Medulla oblongata (tissue), 1 donor: ENCODE measurements around the gene IL10RB.
A peak's percentile ranks its signal among the peaks of the same experiment; 100 is the strongest.
"Not testable (repeated sequence)": the region's sequence is repeated elsewhere in the genome, so short reads cannot be mapped to it uniquely, and the experiment has no call there.

ENCODE experiments used
- DNase-seq: peaks from one replicate; pipeline ENCODE4 v3.0.0-alpha.2; 2015; ENCODE audit errors: extremely low spot score

The IL10RB gene

DNA sequence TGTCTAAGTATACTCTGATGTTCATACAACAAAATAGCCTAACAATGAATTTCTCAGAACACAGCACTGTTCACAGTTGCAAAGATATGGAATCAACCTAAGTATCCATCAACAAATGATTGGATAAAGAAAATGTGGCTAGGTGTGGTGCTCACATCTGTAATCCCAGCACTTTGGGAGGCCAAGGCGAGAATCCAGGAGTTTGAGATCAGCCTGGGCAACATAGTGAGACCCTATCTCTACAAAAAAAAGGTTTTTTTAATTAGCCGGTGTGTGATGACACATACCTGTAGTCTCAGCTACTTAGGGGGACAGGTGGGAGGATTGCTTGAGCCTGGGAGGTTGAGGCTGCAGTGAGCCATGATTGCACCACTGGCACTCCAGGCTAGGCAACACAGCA lies 25.8 kb upstream of the IL10RB start:
- no peak for DNase-seq

DNA sequence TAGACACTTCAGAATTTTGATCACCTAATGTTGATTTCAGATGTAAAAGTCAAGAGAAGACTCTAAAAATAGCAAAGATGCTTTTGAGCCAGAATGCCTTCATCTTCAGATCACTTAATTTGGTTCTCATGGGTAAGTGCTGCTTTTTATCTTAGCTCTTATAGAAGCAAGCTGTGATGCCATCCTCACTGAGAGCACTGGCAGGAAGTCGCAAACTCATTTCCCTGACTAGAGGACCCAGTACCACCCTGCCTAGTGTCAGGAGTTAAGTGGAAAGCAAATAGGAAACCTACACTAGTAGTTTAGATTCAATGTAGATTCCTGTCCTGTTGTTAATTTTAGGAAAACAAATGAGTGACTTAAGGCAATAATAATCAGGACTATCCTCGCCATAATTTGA lies 24.3 kb upstream of the IL10RB start:
- DNase-seq = no peak

DNA sequence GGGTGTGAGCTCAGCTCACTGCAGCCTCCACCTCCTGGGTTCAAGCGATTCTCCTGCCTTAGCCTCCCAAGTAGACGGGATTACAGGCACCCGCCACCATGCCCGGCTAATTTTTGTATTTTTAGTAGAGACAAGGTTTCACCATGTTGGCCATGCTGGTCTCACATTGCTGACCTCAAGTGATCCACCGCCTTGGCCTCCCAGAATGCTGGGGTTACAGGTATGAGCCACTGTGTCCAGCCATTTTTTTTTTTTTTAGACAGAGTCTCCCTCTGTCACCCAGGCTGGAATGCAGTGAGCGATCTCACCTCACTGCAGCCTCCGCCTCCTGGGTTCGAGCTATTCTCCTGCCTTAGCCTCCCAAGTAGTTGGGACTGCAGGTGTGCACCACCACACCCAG lies 23.3 kb upstream of the IL10RB start:
- not testable (repeated sequence) for DNase-seq

DNA sequence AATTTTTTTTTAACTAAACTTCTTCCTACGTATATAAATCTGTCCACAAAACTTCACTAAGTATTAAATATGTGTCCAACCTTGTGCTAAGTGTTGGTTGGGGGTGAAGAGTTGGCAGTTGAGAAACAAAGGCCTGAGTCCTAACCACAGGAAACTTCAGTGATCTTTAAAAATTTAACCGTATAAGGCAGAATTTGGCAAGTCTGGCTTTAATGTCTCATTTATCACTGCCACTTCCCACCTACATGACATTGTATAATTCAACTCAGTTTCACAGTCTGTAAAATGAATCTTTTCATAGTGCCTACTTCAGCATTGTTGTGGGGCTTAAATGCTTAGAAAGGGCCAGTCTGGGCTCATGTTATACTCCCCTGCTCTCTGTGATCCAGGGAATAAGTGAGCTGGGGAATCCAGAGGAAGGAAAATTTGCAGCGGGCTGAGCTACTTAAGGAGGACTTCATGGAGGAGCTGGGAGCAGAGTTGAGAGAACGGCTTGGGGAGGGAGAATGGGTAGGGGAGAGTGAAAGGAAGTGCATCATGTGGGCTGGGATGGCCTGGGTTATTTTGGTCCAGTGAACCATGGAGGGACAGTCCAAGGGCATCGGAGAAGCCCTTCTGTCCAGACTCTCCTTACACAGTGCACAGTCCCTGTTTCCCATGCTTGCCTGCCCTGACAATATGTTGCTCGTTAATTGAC lies 21.9 kb upstream of the IL10RB start:
- no peak for DNase-seq

DNA sequence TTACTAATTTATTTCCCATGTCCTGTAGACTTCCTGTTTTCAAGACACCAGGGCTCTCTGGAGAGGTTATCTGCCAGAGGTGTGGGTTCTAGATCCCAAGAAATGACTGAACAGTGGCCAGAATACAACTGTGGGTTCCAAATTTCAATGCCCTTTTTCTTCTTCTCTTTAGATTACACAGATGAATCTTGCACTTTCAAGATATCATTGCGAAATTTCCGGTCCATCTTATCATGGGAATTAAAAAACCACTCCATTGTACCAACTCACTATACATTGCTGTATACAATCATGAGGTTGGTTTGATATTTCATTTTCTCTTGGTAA lies 21.4 kb upstream of the IL10RB start:
- no peak for DNase-seq

DNA sequence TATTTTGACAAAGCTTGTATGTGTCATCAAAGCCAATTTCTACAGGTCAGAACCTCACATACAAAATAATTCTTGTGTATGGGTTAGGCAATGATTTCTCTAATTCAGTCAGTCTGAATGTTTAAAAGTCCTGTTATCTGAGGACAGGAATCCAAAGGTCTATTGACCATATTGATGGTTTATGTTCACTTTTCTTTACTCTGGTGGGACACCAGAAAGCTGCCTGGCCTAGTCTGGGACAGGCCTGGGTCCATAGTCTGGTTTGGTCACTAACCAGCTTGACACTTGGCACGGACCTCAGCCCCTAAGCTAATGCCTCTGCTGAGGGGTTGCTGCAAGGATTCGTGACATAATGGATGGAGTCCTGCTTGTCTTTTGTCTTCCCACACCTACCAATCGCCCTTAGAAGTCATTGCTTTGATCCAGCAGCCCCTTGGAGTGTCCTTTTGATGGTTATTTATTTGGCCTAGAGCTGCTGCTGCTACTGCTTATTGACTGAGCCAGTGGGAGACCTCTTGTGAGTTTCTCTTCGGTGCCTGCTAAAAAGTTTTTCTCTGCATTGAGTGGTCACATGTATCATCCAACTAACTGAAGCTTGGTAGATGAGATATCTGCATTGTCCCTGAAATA lies 20.8 kb upstream of the IL10RB start:
- DNase-seq = no peak

DNA sequence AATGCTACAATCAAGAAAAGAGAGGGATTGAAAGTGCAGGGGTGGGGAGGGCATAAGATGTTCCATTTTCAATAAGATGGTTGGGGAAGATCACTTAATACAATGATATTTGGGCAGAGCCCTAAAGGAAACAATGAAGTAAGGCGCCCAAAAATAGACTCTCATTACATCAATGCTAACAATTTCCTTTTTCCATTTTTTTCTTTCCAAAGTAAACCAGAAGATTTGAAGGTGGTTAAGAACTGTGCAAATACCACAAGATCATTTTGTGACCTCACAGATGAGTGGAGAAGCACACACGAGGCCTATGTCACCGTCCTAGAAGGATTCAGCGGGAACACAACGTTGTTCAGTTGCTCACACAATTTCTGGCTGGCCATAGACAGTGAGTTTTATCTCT lies 19.7 kb upstream of the IL10RB start:
- DNase-seq = no peak

DNA sequence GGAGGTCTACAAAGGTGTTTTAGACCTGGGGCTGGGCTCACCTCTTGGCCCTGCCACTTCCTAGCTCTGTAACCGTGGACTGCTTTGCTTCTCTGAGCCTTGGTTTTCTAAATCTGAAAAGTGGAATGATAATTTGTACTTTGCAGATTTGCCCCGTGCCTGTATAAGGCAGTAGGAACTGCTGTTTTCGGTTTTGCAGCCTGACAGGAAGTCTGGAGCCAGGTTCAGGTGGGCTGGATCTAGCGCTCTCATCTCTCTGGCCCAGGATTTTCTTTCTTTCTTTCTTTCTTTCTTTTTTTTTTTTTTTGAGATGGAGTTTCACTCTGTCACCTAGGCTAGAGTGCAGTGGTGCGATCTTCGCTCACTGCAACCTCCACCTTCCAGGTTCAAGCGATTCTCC lies 19.2 kb upstream of the IL10RB start:
- DNase-seq = no peak

DNA sequence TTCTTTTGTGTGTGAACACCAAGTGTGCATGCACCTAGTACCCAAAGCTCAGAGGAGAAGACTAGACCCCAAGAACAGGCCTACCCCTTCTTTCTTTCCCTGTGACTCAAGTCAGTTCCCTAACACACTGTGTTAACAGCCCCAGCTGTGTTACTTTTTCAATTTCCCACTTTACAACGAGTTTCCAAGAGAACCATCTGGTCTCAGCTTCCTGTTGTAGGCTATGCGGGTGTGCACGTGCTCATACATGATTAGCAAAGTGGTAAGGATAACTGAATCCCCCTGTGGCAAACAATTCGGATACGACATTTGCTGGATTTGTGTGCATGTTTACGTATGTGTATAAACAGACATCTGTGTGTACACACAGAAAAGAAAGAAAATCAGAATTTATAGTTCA lies 18.6 kb upstream of the IL10RB start:
- no peak for DNase-seq

DNA sequence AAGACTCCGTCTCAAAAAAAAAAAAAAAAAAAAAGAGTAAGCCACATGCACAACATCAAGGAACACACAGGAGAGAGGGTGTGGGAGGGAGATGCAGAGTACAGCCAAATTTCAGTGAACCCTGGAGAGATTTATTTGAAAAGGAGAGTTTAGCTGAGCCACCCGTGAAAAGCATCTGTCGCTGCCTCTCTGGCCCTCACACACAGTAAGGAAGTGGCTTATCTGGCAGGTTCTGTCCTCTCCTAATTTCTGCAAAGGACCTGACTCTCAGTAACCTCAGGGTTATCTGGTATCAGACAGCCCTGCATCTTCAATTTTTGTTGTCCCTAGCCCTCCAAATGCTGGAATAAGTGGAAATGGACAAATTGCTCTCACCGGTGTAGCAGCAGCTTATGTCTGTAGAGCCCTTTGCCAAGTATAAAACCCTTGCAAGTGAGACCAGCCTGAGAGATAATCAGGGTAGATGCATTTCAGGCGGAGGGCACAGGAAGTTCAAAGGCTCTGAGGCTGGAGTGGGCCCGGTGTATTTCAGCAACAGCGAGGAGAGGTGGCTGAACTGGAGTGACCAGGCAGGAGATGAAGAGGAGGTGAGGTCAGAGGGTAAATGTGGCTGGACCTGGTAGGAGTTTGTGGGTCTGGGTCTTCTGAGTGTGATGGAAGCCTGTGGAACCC lies 16.7 kb upstream of the IL10RB start:
- DNase-seq = no peak

DNA sequence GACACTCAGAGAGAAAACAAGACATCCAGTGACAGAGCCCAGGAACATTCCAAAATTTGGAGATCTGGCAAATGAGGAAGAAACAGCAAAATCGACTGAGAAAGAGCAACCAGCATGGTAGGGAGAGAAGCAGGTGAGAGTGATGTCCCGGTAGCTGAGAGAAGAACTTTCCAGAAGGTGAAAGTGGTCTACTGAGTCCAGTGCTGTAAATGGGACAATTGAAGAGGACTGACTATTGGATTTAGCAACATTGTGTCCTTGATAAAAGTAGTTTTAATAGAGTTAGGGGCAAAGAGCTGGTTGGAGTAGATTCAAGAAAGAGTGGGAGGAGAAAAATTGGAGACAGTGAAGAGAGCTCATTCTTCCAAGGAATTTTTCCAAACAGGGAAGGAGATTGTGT lies 15.0 kb upstream of the IL10RB start:
- DNase-seq = no peak

DNA sequence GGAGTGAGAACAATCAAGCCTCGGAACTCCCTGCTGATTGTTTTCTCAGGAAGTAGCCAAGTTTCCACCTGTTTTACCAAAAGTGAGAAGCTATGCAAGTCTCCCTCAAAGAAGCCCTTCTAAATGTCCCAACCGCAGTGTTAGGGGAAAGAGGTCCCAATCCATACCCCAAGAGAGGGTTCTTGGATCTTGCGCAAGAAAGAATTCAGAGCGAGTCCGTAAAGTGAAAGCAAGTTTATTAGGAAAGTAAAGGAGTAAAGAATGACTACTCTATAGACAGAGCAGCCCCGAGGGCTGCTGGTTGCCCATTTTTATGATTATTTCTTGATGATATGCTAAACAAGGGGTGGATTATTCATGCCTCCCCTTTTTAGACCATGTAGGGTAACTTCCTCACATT lies 12.8 kb upstream of the IL10RB start:
- not testable (repeated sequence) for DNase-seq

DNA sequence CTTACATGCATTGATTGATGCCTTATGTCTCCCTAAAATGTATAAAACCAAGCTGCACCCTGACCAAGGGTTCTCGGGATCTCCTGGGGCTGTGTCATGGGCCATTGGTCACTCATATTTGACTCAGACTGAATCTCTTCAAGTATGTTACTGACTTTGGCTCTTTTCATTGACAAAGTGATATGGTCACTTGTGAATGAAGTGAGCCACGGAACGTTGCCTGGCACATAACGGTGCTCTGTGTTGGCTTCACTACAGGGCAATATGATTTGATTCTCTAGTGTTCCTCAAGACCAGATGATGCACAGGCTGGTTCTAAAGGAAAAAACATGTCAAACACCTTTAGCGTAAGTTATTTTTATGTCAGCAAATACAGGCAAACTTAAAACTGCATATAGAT lies 11.4 kb upstream of the IL10RB start:
- no peak for DNase-seq

DNA sequence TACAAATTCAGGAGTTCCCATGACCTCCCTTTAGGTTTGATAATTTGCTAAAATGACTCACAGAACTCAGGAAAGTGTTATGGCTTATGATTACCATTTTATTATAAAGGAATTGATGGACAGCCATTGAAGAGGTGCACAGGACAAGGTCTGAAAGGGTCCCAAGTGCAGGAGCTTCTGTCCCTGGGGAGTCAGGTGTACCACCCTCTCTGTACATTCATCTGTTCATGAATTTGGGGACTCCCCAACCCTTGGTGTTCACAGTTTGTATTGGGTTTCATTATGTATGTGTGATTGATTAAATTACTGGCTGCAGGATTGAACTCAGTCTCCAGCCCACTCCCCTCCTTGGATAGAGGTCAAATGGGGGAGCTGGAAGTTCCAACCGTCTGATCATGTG lies 10.8 kb upstream of the IL10RB start:
- DNase-seq = no peak

DNA sequence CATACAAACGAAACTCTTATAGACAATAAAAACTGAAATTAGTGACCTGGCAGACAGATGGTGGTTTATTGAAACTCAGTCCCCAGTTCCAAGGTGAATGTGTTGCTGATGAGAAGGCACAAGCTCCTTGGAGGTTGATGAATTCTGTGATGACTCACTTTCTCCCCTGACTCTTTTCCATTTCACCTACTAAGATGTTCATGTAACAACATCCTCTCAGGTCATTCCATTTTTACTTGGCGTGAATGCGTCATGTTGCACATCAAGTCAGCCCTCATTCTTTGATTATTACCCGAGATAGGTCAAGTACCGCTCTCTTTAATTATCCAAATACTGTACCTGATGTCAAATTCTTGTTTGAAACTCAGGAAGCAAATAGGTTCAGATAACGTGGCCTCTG lies 10.1 kb upstream of the IL10RB start:
- DNase-seq = no peak

DNA sequence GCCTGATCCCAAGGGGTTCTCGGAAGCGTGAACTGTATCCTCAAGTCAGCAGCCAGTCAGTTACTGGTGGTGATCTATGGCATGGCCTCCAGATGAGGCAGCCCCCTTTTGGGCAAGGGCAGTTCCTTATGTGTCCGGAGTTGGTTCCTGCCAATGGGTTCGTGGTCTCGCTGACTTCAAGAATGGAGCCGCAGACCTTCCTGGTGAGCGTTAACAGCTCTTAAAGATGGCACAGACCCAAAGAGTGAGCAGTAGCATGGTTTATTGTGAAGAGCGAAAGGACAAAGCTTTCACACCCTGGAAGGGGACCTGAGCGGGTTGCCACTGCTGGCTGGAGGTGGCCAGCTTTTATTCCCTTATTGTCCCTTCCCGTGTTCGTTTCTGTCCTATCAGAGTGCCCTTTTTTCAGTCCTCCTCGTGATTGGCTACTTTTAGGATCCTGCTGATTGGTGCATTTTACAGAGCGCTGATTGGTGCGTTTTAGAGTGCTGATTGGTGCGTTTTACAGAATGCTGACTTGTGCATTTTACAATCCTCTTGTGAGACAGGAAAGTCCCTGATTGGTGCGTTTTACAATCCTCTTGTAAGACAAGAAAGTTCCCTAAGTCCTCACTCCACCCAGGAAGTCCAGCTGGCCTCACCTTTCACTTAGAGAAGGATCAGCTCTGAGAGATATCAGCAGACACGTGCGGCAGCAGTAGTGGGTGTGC lies 8.9 kb upstream of the IL10RB start:
- DNase-seq = no peak

DNA sequence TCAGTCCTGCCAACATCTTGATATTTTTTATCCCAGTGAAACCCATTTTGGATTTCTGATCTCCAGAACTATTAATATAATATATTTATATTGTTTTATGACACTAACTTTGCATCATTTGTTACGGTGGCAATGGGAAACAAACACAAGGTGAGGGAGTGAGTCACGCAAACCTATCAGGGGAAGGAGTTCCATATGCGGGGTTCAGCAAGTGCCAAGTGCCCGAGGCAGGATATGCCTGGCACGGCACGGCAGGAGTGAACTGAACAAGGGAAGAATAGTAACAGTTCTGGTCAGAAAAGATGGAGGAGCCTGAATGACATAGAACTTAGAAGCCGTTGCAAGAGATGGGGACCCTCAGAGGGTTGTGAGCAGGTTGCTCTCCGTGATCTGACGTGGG lies 7.7 kb upstream of the IL10RB start:
- DNase-seq = no peak

DNA sequence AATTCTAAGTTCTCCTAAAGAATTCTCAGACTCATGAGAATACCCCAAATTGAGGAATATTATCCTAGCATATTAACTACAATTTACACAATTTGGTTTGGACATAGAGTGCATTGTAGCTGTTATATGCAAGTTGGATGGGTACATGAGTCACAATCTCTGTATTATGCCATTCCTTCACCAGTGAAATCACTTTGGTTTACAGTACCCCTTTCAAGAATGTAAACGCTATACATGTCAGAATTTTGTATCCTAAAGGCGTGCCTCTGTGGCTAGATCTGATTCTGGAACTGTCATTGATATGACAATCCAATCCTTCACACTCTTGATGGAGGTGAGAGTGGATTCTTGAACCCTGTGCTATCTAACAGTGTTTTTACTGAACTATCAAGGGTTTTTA lies 6.7 kb upstream of the IL10RB start:
- no peak for DNase-seq

DNA sequence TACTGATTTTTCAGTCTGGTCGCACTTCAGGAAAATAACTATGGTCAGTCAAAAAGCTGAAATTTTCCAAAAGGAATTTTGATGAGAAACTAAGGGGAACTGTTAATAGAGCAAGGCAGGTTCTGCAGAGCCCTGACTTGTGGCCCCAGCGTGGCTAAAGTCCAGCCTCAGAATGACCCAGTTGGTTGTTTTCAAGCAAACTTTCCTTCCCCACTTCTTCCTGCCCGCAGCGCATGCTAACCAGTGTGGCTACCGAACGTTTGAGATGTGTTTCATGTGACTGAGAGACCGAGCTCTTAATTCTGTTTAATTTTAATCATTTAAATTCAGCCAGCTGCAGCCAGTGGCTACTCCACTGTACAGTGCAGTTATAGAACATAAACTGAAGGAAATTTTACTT lies 6.2 kb upstream of the IL10RB start:
- DNase-seq = peak; percentile 74

DNA sequence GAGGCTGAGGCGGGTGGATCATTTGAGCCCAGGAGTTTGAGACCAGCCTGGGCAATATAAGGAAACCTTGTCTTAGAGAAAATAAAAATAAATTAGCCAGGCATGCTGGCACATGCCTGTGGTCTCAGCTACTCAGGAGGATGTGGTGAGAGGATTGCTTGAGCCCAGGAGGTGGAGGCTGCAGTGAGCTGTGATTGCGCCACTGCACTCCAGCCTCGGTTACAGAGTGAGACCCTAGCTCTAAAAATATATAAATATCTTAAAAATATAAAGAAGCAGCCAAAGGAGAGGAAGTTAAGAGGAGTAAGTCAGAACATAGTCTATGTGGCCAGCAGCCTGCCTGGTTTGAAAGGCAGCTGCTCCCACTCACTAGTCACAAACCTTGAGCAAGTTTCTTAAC lies 4.5 kb upstream of the IL10RB start:
- DNase-seq = peak; percentile 50

DNA sequence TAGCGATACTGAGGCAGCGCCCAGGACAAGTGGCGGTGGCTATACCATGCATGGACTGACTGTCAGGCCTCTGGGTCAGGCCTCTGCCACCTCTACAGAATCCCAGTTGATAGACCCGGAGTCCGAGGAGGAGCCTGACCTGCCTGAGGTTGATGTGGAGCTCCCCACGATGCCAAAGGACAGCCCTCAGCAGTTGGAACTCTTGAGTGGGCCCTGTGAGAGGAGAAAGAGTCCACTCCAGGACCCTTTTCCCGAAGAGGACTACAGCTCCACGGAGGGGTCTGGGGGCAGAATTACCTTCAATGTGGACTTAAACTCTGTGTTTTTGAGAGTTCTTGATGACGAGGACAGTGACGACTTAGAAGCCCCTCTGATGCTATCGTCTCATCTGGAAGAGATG lies 3.2 kb upstream of the IL10RB start:
- no peak for DNase-seq

DNA sequence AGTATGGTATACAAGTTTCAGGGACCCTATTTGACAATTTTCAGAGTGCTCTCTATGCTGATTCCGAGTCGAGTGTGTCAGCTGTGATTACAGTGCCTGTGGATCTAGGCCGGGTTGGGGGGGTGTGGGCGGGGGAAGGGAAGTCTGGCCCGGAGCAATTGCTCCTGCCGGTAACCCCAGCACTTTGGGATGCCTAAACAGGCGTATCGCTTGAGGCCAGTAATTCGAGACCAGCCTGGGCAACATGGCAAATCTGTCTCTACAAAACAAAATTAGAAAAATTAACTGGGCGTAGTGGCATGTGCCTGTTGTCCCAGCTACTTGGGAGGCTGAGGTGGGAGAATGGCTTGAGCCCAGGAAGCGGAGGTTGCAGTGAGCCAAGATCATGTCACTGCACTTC lies 1.6 kb upstream of the IL10RB start:
- DNase-seq = no peak

DNA sequence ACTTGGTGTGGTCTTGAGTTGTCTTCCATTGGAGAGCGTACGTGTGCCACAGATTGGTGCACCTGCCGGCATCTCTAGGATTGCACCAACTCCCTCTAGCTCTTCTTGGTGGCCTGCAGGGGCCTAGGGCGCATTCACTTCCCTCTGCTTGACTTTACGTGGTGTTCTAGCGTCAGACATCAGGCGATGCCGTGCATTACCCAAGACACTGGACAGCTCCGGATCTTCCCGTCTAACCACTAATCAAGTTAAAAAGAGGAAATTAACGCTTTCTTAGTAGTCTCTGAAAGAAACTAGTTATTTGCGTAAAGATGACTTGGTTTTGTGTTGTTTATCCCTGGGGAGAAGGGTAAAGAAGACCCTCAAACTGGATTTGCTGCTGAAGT lies 510 bp upstream of the IL10RB start:
- DNase-seq = peak; percentile 81
